GM21381 (cell line): Measurements from ENCODE around the gene LMTK2.

Experiments used
- ATAC-seq: cut with Tn5 transposase; IDR thresholded peaks from one replicate; pipeline ENCODE4 v1.9.1; 2021; ENCODE audit warnings: mild to moderate bottlenecking, moderate library complexity; ENCODE audit not compliant: unreplicated experiment

The LMTK2 gene

DNA sequence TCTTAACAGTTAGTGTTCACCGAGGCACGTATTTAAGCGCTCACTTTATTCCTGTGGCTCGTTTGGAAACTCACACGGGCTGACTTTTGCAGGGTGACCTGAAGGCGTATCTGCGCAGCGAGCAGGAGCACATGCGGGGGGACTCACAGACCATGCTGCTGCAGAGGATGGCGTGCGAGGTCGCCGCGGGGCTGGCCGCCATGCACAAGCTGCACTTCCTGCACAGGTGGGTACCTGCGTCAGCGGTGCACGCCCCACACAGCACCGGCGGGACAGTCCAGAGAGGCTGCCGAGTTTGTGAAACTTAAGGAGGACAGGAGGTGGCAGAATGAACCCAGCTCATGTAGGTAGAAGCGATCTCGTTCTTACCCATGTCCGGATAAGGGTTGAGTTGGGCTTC is 64.8 kb downstream of the LMTK2 start:
- ATAC-seq: no peak

- no peak for ATAC-seq
Observed at GRCh38 chr7:98174334-98175259, 67.9 kb downstream of the LMTK2 start.

GRCh38 chr7:98175260-98175940 is 68.7 kb downstream of the LMTK2 start:
- no peak for ATAC-seq

- no peak for ATAC-seq
Observed at GRCh38 chr7:98177553-98177952, 70.9 kb downstream of the LMTK2 start.

DNA sequence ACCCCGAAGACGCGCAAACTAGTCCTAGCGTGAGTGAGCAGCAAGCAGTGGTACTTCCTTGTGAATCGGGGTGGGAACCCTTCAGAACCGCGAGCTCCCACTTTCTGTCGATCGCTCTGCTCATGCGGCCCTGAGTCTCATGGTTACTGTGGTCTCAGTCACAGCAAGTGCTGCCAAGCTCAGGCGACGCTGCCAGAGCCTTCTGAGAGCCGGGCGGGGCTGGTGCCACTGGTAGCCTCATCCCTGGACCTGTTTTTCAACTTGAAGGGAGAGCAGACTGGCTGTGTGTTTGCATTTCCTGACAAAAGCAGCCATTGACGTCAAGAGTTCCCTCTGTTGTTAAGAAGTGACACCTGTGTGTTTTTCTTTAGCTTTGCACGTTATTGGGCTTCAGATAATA is 71.7 kb downstream of the LMTK2 start:
- no peak for ATAC-seq

DNA sequence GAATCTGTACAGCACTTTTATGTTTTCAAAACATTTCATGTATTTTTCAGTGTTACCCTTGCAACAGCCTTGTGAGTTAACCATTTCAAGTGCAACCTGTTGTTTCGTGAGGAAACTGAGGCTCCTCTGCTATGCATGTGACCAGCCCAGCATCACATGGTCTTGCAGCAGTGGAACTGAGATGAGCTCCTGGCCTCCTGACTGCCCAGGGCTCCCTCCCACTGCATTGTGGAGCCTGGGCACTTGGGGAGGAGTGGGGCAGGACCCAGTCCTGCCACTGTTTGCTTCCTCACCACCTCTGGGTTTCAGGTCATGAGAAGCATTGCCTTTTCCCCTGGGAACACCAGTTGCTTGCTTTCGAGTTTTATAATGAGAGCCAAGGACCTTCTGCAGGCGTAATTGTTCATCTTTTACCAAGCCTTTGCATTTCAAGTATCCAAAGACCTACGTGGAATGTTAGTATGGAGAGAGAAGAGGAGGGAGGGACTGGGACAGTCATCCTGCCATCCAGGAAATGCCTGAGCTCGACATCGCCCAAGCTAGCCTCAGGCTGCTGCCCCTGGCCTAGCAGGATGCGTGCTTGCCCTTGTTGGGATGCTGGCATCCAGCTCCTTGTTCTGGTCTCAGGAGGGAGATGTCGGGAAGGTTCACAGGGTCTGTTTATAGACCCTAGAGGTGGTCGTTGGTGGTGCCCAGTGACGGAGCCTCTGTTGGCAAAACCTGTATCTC is 72.3 kb downstream of the LMTK2 start:
- no peak for ATAC-seq

DNA sequence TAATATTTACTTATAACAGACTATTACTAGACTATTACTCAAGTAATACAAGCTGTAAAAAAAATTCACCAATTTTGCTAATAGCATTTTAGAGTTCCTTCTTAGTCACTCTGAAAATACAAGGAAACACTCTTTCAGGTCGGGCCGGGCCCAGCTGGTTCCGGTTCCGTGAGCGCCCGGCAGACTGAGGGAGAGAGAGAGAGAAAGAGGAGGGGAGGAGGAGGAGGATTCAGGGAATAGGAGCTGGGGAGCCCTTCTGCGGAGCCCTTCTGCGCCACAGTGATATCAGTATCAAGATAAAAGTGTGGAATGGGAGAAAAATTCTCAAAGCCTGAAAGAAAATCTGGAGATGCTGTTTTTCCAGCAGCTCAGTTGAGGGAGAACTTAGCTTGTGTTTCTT is 74.1 kb downstream of the LMTK2 start:
- ATAC-seq: no peak

DNA sequence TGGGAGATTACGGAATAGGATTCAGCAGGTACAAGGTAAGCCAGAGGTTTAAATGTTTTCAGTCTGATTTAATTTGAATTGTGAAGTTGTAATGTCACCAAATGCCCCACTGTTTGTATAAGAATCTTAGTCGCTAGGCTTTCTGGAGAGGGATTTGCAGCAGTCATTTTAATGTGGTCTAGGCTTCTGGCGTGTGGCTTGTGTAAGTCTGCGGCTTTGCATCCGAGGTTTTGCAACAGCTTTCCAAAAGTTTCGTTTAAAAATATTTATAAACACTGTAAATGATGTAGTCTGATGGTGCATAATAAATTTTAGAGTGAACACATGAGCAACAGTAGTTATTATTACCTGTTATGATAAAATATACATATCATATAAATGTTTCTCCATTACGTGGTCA is 78.4 kb downstream of the LMTK2 start:
- no peak for ATAC-seq

DNA sequence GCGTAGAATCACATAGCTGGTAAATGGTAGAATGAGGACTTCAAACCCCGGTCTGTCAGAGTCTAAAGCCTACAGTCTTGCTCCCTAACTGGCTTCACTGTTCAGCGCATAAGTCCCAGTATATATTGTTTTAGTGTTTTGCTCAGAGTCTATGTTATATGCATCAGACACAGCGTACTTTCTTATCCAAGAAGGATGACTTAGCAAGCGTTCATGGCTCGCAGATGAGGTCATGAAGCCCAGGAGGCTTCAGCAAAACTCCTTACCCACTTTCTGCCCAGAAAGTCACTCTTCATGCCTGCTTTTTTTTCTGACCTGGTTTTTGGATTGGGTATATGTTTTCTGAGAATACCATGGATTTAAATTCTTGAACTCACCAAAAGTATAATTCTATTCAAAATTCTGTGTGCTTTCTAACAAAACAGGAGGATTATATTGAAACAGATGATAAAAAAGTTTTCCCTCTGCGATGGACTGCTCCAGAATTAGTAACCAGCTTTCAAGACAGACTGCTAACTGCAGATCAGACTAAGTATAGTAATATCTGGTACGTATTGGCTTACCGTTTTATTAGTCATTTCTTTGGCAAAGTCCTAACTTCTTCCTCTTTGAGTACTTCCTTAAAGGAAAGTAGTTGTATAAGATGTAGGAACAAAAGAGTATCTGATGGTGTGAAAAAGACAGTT is 79.9 kb downstream of the LMTK2 start:
- ATAC-seq: no peak

DNA sequence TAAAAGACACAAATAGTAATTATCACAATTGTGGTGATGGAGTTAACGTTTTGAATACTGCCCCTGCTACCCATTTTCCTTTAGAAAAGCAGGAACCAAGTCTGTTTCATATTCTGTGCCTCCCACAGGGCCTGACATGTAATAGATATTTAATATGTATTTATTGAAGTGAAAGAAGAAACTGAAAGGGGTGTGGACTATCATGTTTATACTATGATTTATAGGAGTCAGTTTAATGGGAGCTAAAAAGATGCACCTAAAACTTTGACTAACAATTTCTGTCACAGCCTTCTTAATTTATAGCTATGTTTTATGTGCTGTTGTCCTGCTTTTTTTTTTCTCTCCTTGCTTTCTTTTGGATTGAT is 80.5 kb downstream of the LMTK2 start:
- ATAC-seq: no peak

- no peak for ATAC-seq
Observed at GRCh38 chr7:98189559-98189958, 82.9 kb downstream of the LMTK2 start.

GRCh38 chr7:98191668-98192431 is 85.2 kb downstream of the LMTK2 start:
- ATAC-seq: no peak

DNA sequence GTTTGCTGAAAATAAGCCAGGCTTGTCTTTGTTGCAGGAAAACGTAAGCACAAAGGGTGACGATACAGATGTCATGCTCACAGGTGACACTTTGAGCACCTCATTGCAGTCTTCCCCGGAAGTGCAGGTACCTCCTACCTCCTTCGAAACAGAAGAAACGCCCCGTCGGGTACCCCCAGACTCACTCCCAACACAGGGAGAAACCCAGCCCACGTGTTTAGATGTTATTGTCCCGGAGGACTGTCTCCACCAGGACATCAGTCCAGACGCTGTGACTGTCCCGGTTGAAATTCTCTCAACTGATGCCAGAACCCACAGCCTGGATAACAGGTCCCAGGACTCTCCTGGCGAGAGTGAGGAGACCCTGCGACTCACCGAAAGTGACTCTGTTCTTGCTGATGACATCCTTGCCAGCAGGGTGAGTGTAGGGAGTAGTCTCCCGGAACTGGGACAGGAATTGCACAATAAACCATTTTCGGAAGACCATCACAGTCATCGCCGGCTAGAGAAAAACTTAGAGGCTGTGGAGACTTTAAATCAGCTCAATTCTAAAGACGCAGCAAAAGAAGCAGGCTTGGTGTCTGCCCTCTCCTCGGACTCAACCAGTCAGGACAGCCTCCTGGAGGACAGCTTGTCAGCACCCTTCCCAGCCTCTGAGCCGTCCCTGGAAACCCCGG is 86.3 kb downstream of the LMTK2 start:
- ATAC-seq: no peak

DNA sequence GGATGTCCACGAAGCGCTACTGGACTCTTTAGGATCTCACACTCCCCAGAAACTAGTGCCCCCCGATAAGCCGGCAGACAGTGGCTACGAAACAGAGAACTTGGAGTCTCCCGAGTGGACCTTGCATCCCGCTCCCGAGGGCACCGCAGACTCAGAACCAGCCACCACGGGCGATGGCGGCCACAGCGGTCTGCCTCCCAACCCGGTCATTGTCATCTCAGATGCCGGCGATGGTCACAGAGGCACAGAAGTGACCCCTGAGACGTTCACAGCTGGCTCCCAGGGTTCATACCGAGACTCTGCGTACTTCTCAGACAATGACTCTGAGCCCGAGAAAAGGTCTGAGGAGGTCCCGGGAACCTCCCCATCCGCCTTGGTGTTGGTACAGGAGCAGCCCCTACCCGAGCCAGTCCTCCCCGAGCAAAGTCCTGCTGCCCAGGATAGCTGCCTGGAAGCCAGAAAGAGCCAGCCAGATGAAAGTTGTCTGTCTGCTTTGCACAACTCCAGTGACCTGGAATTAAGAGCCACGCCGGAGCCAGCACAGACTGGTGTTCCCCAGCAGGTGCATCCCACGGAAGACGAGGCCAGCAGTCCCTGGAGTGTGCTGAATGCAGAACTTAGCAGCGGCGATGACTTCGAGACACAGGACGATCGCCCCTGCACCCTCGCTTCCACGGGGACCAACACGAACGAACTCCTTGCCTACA is 87.0 kb downstream of the LMTK2 start:
- ATAC-seq: no peak

DNA sequence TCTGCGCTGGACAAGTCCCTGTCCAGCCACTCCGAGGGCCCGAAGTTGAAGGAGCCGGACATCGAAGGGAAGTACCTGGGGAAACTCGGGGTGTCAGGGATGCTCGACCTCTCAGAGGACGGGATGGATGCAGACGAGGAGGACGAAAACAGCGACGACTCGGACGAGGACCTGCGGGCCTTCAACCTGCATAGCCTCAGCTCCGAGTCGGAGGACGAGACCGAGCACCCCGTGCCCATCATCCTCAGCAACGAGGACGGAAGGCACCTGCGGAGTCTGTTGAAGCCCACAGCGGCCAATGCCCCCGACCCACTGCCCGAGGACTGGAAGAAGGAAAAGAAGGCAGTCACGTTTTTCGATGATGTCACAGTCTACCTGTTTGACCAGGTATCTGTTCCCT is 87.5 kb downstream of the LMTK2 start:
- ATAC-seq: no peak

DNA sequence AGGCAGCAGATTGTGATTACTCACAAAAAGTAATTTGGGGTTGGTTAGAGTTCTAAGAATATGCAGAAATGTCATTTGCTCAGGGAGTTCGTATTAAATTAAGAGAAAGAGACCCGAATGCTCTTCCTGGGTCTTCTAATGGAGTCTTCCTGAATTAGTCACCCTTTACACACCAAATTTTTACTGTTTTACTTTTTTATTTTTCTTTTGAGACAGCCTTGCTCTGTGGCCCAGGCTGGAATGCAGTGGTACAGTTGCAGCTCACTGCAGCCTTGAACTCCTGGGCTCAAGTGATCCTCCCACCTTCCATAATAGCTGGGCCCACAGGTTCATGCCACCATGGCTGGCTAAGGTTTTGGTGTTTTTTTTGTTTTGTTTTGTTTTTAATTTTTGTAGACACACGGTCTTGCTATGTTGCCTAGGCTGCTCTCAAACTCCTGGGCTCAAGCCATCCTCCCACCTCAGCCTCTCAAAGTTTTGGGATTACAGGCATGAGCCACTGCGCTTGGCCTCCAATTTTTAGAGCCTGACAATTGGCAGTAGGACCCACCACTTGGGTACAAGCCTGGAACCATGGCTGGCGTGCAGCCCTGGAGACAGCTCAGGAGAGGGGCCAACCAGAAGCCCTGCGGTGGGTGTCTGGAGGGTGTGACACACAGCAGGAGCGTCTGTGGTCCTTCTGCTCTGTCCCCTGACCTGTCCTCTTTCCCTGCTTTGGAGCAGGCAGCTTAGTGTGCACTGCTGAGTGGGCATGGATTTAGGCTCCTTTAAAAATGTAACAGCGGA is 88.2 kb downstream of the LMTK2 start:
- ATAC-seq: no peak

DNA sequence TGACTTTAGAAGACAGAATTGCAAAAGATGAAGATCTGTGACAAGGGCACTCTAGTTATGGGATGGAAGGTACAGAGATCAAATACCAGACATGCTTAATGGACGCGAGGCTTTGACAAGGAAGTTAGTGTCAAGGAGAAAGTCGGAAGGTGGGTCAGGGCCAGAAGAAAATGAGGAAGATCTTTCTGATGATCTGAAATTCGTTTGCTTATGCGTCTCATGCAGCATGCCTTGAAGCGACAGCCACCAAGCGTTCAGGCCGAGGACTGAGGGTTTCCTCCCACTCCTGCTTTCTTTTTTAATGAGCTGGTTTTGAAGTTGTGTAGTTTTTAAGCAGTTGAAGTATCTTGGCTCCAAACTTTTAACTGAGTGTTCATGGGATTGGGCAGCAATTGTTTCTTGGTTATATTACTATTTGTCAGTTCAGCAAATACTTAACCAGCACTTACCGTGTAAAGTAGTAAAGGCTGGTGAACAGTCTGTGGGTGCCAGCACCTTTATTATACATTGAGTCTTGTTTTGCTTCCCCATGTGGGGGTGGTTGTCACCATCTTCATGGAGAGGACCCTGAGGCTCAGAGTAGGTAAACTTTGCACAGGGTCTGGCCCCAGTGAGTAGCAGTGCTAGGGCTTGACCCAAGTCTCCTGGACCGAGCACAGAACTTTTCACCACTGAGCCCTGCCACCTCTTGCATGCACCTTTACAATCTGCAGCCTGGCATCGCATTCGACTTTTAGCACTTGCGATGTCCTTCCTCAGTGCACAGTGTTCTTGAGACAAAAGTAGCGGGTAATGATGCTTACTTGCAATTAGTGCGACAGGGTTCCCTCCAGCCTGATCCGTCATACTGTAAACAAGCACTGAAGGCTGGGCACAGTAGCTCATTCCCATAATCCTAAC is 90.3 kb downstream of the LMTK2 start:
- ATAC-seq: no peak
